HEK293 (cell line): ENCODE results near the gene SLC12A2.
A peak's percentile ranks its signal among the peaks of the same experiment; 100 is the strongest.

Experiments used
- CTCF ChIP-seq: fragments of 450-650 bp; formaldehyde crosslinking; IDR thresholded peaks from 2 replicates; pipeline ENCODE4 v1.5.1; 2016; ENCODE audit warnings: missing biosample characterization, missing genetic modification characterization
- EGR2 ChIP-seq: fragments of 450-650 bp; formaldehyde crosslinking; IDR thresholded peaks from 2 replicates; pipeline ENCODE4 v1.5.1; 2016; ENCODE audit warnings: low read depth, missing biosample characterization, missing genetic modification characterization
- MZF1 ChIP-seq: fragments of 450-650 bp; formaldehyde crosslinking; IDR thresholded peaks from 2 replicates; pipeline ENCODE4 v1.5.1; 2017; ENCODE audit warnings: missing biosample characterization, missing genetic modification characterization, borderline replicate concordance
- PRDM2 ChIP-seq: fragments of 450-650 bp; formaldehyde crosslinking; IDR thresholded peaks from 2 replicates; pipeline ENCODE4 v1.5.1; 2016; ENCODE audit warnings: missing biosample characterization, missing genetic modification characterization, borderline replicate concordance
- TRIM28 ChIP-seq: IDR thresholded peaks from 2 replicates; pipeline ENCODE4 v1.6.1; 2011; ENCODE audit warnings: low read length, control low read depth, borderline replicate concordance
- ZBTB20 ChIP-seq: fragments of 450-650 bp; formaldehyde crosslinking; IDR thresholded peaks from 2 replicates; pipeline ENCODE4 v1.5.1; 2016; ENCODE audit warnings: missing biosample characterization, missing genetic modification characterization
- ZBTB49 ChIP-seq: fragments of 450-650 bp; formaldehyde crosslinking; IDR thresholded peaks from 2 replicates; pipeline ENCODE4 v1.5.1; 2016; ENCODE audit warnings: missing biosample characterization, missing genetic modification characterization, low read depth
- ZBTB6 ChIP-seq: fragments of 450-650 bp; formaldehyde crosslinking; IDR thresholded peaks from 2 replicates; pipeline ENCODE4 v1.5.1; 2017; ENCODE audit warnings: missing biosample characterization, missing genetic modification characterization
- ZBTB7A ChIP-seq: fragments of 450-650 bp; formaldehyde crosslinking; IDR thresholded peaks from 2 replicates; pipeline ENCODE4 v1.5.1; 2016; ENCODE audit warnings: low read depth, missing biosample characterization, missing genetic modification characterization
- ZFP69B ChIP-seq: fragments of 450-650 bp; formaldehyde crosslinking; IDR thresholded peaks from 2 replicates; pipeline ENCODE4 v1.5.1; 2016; ENCODE audit warnings: missing biosample characterization, missing genetic modification characterization
- ZNF146 ChIP-seq: fragments of 450-650 bp; formaldehyde crosslinking; IDR thresholded peaks from 2 replicates; pipeline ENCODE4 v1.5.1; 2016; ENCODE audit warnings: missing biosample characterization, missing genetic modification characterization
- ZNF2 ChIP-seq: fragments of 450-650 bp; formaldehyde crosslinking; IDR thresholded peaks from 2 replicates; pipeline ENCODE4 v1.5.1; 2016; ENCODE audit warnings: missing biosample characterization, missing genetic modification characterization
- ZNF350 ChIP-seq: fragments of 450-650 bp; formaldehyde crosslinking; IDR thresholded peaks from 2 replicates; pipeline ENCODE4 v1.5.0; 2017; ENCODE audit warnings: missing biosample characterization, mild to moderate bottlenecking, missing genetic modification characterization
- ZNF488 ChIP-seq: fragments of 450-650 bp; formaldehyde crosslinking; IDR thresholded peaks from 2 replicates; pipeline ENCODE4 v1.5.1; 2016; ENCODE audit warnings: missing biosample characterization, missing genetic modification characterization
- ZNF501 ChIP-seq: fragments of 450-650 bp; formaldehyde crosslinking; IDR thresholded peaks from 2 replicates; pipeline ENCODE4 v1.5.1; 2016; ENCODE audit warnings: missing biosample characterization, missing genetic modification characterization
- ZNF549 ChIP-seq: fragments of 450-650 bp; IDR thresholded peaks from 2 replicates; pipeline ENCODE4 v1.5.1; 2018; ENCODE audit warnings: missing biosample characterization, missing genetic modification characterization, mild to moderate bottlenecking, inconsistent platforms, moderate library complexity
- ZNF660 ChIP-seq: fragments of 450-650 bp; IDR thresholded peaks from 2 replicates; pipeline ENCODE4 v1.5.1; 2018; ENCODE audit warnings: missing biosample characterization, mild to moderate bottlenecking, missing genetic modification characterization
- ZNF747 ChIP-seq: fragments of 450-650 bp; formaldehyde crosslinking; IDR thresholded peaks from 2 replicates; pipeline ENCODE4 v1.5.1; 2016; ENCODE audit warnings: missing biosample characterization, missing genetic modification characterization
- ZNF768 ChIP-seq: fragments of 450-650 bp; formaldehyde crosslinking; IDR thresholded peaks from 2 replicates; pipeline ENCODE4 v1.5.1; 2018; ENCODE audit warnings: missing biosample characterization, mild to moderate bottlenecking, missing genetic modification characterization
- ZNF777 ChIP-seq: fragments of 450-650 bp; formaldehyde crosslinking; IDR thresholded peaks from 2 replicates; pipeline ENCODE4 v1.5.1; 2017; ENCODE audit warnings: missing biosample characterization, missing genetic modification characterization, borderline replicate concordance
- ZNF792 ChIP-seq: fragments of 450-650 bp; formaldehyde crosslinking; IDR thresholded peaks from 2 replicates; pipeline ENCODE4 v1.5.1; 2016; ENCODE audit warnings: missing biosample characterization, missing genetic modification characterization
- ZNF843 ChIP-seq: fragments of 450-650 bp; formaldehyde crosslinking; IDR thresholded peaks from 2 replicates; pipeline ENCODE4 v1.5.1; 2016; ENCODE audit warnings: missing biosample characterization, missing genetic modification characterization
- ZSCAN4 ChIP-seq: fragments of 450-650 bp; formaldehyde crosslinking; IDR thresholded peaks from 2 replicates; pipeline ENCODE4 v1.5.1; 2017; ENCODE audit warnings: missing biosample characterization, missing genetic modification characterization
- ZSCAN5A ChIP-seq: fragments of 450-650 bp; formaldehyde crosslinking; IDR thresholded peaks from 2 replicates; pipeline ENCODE4 v1.5.1; 2016; ENCODE audit warnings: missing biosample characterization, missing genetic modification characterization

SLC12A2 gene

GRCh38 chr5:128083033-128083810 is at the start of gene SLC12A2 (continued):
- TF ChIP-seq ZBTB6 (tag by site-specific recombination) (no peak), MZF1 (tag by site-specific recombination) (no peak; the same call in 1 of the 2 replicates), ZNF768 (tag by site-specific recombination) (no peak), ZNF660 (tag by site-specific recombination) (peak; percentile 23; the same call in 1 of the 2 replicates), ZBTB49 (tag by site-specific recombination) (no peak), TRIM28 (no peak), ZNF501 (tag by site-specific recombination) (peak; percentile 87; the same call in 1 of the 2 replicates), ZNF2 (tag by site-specific recombination) (peak; percentile 97), ZNF777 (tag by site-specific recombination) (no peak; the same call in 1 of the 2 replicates), ZNF350 (tag by site-specific recombination) (no peak), ZBTB7A (tag by site-specific recombination) (peak; percentile 72; the same call in 1 of the 2 replicates), ZFP69B (tag by site-specific recombination) (no peak), ZBTB20 (peak; percentile 75), ZSCAN4 (no peak), ZNF843 (tag by site-specific recombination) (peak; percentile 47; the same call in 1 of the 2 replicates), CTCF (tag by site-specific recombination) (peak; percentile 54), EGR2 (tag by site-specific recombination) (peak; percentile 93), PRDM2 (tag by site-specific recombination) (no peak), ZNF549 (no peak), ZSCAN5A (tag by site-specific recombination) (peak; percentile 69), ZNF747 (tag by site-specific recombination) (no peak), ZNF488 (tag by site-specific recombination) (no peak), ZNF792 (tag by site-specific recombination) (no peak), ZNF146 (tag by site-specific recombination) (no peak)
